GM23338 (cell line): ENCODE results near the gene FMN2. TPM values are rescaled to one million over a fixed set of nuclear protein-coding genes. Genes with fewer than 3 reads are reported as not detected.

ENCODE experiments used
- ATAC-seq: fragments of 200-7000 bp; cut with Tn5 transposase; 3 replicates; pipeline ENCODE4 v1.9.1; 2020
- DNase-seq: peaks from one replicate; pipeline ENCODE4 v3.0.0-alpha.2; 2015; ENCODE audit warnings: low spot score
- H2AFZ ChIP-seq: fragments of 200-600 bp; sonication (generic); 2 replicates; pipeline ENCODE4 v1.8.0; 2016; ENCODE audit warnings: antibody characterized with exemption, mild to moderate bottlenecking, moderate library complexity
- H3F3A ChIP-seq: fragments of 200-600 bp; sonication (generic); replicated peaks from 2 replicates; pipeline ENCODE4 v1.8.0; 2017; ENCODE audit warnings: antibody characterized with exemption, mixed run types, low read depth
- H3K27ac ChIP-seq: fragments of 200-600 bp; sonication (generic); 2 replicates; pipeline ENCODE4 v1.6.1; 2016; ENCODE audit warnings: low read depth
- H3K27me3 ChIP-seq: fragments of 200-600 bp; sonication (generic); 2 replicates; pipeline ENCODE4 v1.8.0; 2016; ENCODE audit warnings: mild to moderate bottlenecking, mixed run types, moderate library complexity; ENCODE audit not compliant: insufficient read depth
- H3K36me3 ChIP-seq: fragments of 200-600 bp; sonication (generic); 2 replicates; pipeline ENCODE4 v1.8.0; 2016; ENCODE audit warnings: mild to moderate bottlenecking; ENCODE audit not compliant: insufficient read depth
- H3K4me1 ChIP-seq: fragments of 200-600 bp; sonication (generic); 2 replicates; pipeline ENCODE4 v1.8.0; 2016; ENCODE audit warnings: mild to moderate bottlenecking, moderate library complexity; ENCODE audit not compliant: insufficient read depth
- H3K4me2 ChIP-seq: fragments of 200-600 bp; sonication (generic); 2 replicates; pipeline ENCODE4 v1.7.1; 2017; ENCODE audit warnings: mixed run types
- H3K4me3 ChIP-seq: fragments of 200-600 bp; sonication (generic); 2 replicates; pipeline ENCODE4 v1.6.1; 2016; ENCODE audit warnings: mixed run types
- H3K79me2 ChIP-seq: fragments of 200-600 bp; sonication (generic); replicated peaks from 2 replicates; pipeline ENCODE4 v1.8.0; 2017; ENCODE audit warnings: mild to moderate bottlenecking; ENCODE audit not compliant: insufficient read depth
- H3K9me2 ChIP-seq: fragments of 200-600 bp; sonication (generic); 2 replicates; pipeline ENCODE4 v1.8.0; 2017; ENCODE audit not compliant: insufficient read depth
- H4K20me1 ChIP-seq: fragments of 200-600 bp; sonication (generic); replicated peaks from 2 replicates; pipeline ENCODE4 v1.8.0; 2017; ENCODE audit warnings: mild to moderate bottlenecking; ENCODE audit not compliant: insufficient read depth
- H3K27ac Mint-ChIP-seq: 2 replicates; pipeline ENCODE4 v1.8.0; 2020; ENCODE audit warnings: inconsistent platforms, mild to moderate bottlenecking, moderate library complexity, mixed read lengths
- H3K27me3 Mint-ChIP-seq: 3 replicates; pipeline ENCODE4 v1.8.0; 2022; ENCODE audit warnings: low read depth, mild to moderate bottlenecking, moderate library complexity, mixed read lengths, inconsistent platforms; ENCODE audit not compliant: insufficient read depth, poor library complexity
- H3K36me3 Mint-ChIP-seq: 3 replicates; pipeline ENCODE4 v1.8.0; 2021; ENCODE audit warnings: low read depth, mild to moderate bottlenecking, inconsistent platforms, moderate library complexity, mixed read lengths
- H3K4me1 Mint-ChIP-seq: 3 replicates; pipeline ENCODE4 v1.8.0; 2020; ENCODE audit warnings: mild to moderate bottlenecking, inconsistent platforms, mixed read lengths
- H3K4me3 Mint-ChIP-seq: 3 replicates; pipeline ENCODE4 v1.8.0; 2021; ENCODE audit warnings: moderate library complexity, mild to moderate bottlenecking, inconsistent platforms, mixed read lengths
- H3K9me3 Mint-ChIP-seq: 3 replicates; pipeline ENCODE4 v1.8.0; 2020; ENCODE audit warnings: moderate library complexity, mild to moderate bottlenecking, inconsistent platforms, mixed read lengths
- CREB1 ChIP-seq: fragments of 250-450 bp; sonication (Bioruptor Pico); IDR thresholded peaks from 2 replicates; pipeline ENCODE4 v1.5.0; 2020; ENCODE audit warnings: low read depth, mild to moderate bottlenecking, moderate library complexity
- EZH2 ChIP-seq: fragments of 200-600 bp; sonication (generic); IDR thresholded peaks from one replicate; pipeline ENCODE4 v1.8.0; 2017; ENCODE audit warnings: antibody characterized with exemption, mild to moderate bottlenecking, low read depth; ENCODE audit not compliant: unreplicated experiment
- EZH2phosphoT487 ChIP-seq: fragments of 200-600 bp; sonication (generic); IDR thresholded peaks from one replicate; pipeline ENCODE4 v1.8.1; 2018; ENCODE audit warnings: antibody characterized with exemption; ENCODE audit not compliant: unreplicated experiment
- JUNB ChIP-seq: IDR thresholded peaks from one replicate; pipeline ENCODE4 v1.6.1; 2016; ENCODE audit warnings: antibody characterized with exemption; ENCODE audit not compliant: unreplicated experiment
- NANOG ChIP-seq: IDR thresholded peaks from 2 replicates; pipeline ENCODE4 v1.6.1; 2016; ENCODE audit warnings: antibody characterized with exemption, borderline replicate concordance
- POLR2AphosphoS5 ChIP-seq: IDR thresholded peaks from 2 replicates; pipeline ENCODE4 v1.6.1; 2016; ENCODE audit warnings: antibody characterized with exemption, low read depth
- STAT1 ChIP-seq: IDR thresholded peaks from one replicate; pipeline ENCODE4 v1.6.1; 2016; ENCODE audit warnings: antibody characterized with exemption; ENCODE audit not compliant: unreplicated experiment
- ZNF114 ChIP-seq: fragments of 250-450 bp; sonication (Bioruptor Pico); IDR thresholded peaks from 2 replicates; pipeline ENCODE4 v1.5.0; 2020; ENCODE audit warnings: mild to moderate bottlenecking, moderate library complexity
- ZNF331 ChIP-seq: fragments of 250-450 bp; sonication (Bioruptor Pico); IDR thresholded peaks from 2 replicates; pipeline ENCODE4 v1.5.0; 2020; ENCODE audit warnings: low read depth, mild to moderate bottlenecking, moderate library complexity
- polyA plus RNA-seq: library from polyadenylated mRNA; unstranded; fragments of >200 nt; fragmentation: Nextera tagmentation; extraction: Ambion mirVana; gene quantifications from 2 replicates; pipeline ENCODE4 v1.2.1, GENCODE V29; 2016
- total RNA-seq: library from RNA; depleted of rRNA; stranded (reverse); fragments of >200 nt; shearing (Covaris generic); gene quantifications from 2 replicates; pipeline ENCODE4 v1.2.3, GENCODE V29; 2014
- TF ChIP-seq, protein P1 (sequence below): IDR thresholded peaks from one replicate; pipeline ENCODE4 v1.6.1; 2018; ENCODE audit warnings: antibody characterized with exemption; ENCODE audit not compliant: unreplicated experiment
- TF ChIP-seq, protein P2 (sequence below): IDR thresholded peaks from 2 replicates; pipeline ENCODE4 v1.6.1; 2016; ENCODE audit warnings: antibody characterized with exemption
- TF ChIP-seq, protein P3 (sequence below): fragments of 250-450 bp; sonication (Bioruptor Pico); IDR thresholded peaks from 2 replicates; pipeline ENCODE4 v1.5.0; 2020; ENCODE audit warnings: mild to moderate bottlenecking, moderate library complexity
- TF ChIP-seq, protein P4 (sequence below), 2 experiments: fragments of 200-600 bp in 1 of 2; sonication (generic) in 1 of 2; conservative IDR thresholded peaks; 2 replicates each; pipeline versions ENCODE4 v1.5.1 to v1.6.1; 2016 to 2017; ENCODE audit warnings: antibody characterized with exemption in 2 of 2, low read depth in 2 of 2, mild to moderate bottlenecking in 2 of 2, moderate library complexity in 1 of 2

FMN2 gene
- total and polyA plus RNA-seq, 2 experiments from 2014 or later = 1.5 to 2.5 TPM

DNA sequence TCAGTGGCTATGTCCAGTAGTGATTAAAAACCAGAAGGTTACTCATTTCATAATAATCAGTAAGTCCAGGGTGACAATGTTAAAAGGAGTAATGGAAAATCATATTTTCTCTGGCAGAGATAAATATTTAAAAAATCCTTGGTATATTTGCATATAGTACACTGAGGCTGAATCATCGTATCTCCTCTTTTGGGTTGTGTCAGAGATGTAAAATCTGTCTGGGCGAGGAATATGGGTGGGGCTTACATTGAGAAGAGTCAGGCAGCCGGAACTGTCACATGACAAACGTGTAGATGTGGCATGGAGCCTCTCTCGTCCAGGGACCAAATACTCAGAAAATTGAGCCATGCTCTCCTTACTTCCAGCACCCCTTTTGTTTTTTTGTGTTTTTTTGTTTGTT, 120.9 kb downstream of the FMN2 start (continued):
- TF ChIP-seq, protein P1, sequence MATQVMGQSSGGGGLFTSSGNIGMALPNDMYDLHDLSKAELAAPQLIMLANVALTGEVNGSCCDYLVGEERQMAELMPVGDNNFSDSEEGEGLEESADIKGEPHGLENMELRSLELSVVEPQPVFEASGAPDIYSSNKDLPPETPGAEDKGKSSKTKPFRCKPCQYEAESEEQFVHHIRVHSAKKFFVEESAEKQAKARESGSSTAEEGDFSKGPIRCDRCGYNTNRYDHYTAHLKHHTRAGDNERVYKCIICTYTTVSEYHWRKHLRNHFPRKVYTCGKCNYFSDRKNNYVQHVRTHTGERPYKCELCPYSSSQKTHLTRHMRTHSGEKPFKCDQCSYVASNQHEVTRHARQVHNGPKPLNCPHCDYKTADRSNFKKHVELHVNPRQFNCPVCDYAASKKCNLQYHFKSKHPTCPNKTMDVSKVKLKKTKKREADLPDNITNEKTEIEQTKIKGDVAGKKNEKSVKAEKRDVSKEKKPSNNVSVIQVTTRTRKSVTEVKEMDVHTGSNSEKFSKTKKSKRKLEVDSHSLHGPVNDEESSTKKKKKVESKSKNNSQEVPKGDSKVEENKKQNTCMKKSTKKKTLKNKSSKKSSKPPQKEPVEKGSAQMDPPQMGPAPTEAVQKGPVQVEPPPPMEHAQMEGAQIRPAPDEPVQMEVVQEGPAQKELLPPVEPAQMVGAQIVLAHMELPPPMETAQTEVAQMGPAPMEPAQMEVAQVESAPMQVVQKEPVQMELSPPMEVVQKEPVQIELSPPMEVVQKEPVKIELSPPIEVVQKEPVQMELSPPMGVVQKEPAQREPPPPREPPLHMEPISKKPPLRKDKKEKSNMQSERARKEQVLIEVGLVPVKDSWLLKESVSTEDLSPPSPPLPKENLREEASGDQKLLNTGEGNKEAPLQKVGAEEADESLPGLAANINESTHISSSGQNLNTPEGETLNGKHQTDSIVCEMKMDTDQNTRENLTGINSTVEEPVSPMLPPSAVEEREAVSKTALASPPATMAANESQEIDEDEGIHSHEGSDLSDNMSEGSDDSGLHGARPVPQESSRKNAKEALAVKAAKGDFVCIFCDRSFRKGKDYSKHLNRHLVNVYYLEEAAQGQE = no peak
- no peak for TF ChIP-seq ZNF331

DNA sequence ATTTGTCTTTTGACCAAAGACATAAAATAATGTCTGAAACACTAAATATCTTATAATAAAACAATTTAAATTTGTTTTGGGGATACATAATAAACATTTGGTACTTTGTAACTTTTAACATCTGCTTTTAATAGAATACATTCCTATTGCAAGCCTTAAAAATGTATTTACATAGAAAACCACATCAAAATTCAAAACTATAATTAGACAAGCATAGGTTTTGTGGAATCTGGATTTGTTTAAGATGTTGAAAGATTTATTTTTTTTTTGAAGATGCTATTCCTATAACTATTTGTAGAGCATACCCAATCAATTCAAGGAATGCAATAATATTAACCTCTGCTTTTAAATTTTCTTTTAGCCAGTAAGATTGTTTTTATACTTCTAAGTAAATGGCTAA, 125.7 kb downstream of the FMN2 start:
- DNase-seq = no peak
- Mint-ChIP-seq H3K36me3 (no peaks in the 10 kb centered on the region), H3K4me1 (no peaks in the 10 kb centered on the region), H3K9me3 (no peaks in the 10 kb centered on the region), H3K4me3 (no peak overlapping the region), H3K27me3 (no peaks in the 10 kb centered on the region), H3K27ac (no peak overlapping the region)
- no peak for ATAC-seq
- Histone ChIP-seq H4K20me1 (no peaks in the 10 kb centered on the region), H3K27me3 (no peaks in the 10 kb centered on the region), H3F3A (no peaks in the 10 kb centered on the region), H3K27ac (no peak overlapping the region), H3K9me2 (no peaks in the 10 kb centered on the region), H3K4me2 (no peak overlapping the region), H3K79me2 (no peaks in the 10 kb centered on the region), H2AFZ (no peak overlapping the region), H3K36me3 (no peaks in the 10 kb centered on the region), H3K4me3 (no peak overlapping the region), H3K4me1 (no peaks in the 10 kb centered on the region)
- TF ChIP-seq NANOG = no peak
- no peak for TF ChIP-seq JUNB
- TF ChIP-seq POLR2AphosphoS5 = no peak
- TF ChIP-seq, protein P2, sequence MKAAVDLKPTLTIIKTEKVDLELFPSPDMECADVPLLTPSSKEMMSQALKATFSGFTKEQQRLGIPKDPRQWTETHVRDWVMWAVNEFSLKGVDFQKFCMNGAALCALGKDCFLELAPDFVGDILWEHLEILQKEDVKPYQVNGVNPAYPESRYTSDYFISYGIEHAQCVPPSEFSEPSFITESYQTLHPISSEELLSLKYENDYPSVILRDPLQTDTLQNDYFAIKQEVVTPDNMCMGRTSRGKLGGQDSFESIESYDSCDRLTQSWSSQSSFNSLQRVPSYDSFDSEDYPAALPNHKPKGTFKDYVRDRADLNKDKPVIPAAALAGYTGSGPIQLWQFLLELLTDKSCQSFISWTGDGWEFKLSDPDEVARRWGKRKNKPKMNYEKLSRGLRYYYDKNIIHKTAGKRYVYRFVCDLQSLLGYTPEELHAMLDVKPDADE = no peak
- no peak for TF ChIP-seq ZNF331
- TF ChIP-seq, protein P3, sequence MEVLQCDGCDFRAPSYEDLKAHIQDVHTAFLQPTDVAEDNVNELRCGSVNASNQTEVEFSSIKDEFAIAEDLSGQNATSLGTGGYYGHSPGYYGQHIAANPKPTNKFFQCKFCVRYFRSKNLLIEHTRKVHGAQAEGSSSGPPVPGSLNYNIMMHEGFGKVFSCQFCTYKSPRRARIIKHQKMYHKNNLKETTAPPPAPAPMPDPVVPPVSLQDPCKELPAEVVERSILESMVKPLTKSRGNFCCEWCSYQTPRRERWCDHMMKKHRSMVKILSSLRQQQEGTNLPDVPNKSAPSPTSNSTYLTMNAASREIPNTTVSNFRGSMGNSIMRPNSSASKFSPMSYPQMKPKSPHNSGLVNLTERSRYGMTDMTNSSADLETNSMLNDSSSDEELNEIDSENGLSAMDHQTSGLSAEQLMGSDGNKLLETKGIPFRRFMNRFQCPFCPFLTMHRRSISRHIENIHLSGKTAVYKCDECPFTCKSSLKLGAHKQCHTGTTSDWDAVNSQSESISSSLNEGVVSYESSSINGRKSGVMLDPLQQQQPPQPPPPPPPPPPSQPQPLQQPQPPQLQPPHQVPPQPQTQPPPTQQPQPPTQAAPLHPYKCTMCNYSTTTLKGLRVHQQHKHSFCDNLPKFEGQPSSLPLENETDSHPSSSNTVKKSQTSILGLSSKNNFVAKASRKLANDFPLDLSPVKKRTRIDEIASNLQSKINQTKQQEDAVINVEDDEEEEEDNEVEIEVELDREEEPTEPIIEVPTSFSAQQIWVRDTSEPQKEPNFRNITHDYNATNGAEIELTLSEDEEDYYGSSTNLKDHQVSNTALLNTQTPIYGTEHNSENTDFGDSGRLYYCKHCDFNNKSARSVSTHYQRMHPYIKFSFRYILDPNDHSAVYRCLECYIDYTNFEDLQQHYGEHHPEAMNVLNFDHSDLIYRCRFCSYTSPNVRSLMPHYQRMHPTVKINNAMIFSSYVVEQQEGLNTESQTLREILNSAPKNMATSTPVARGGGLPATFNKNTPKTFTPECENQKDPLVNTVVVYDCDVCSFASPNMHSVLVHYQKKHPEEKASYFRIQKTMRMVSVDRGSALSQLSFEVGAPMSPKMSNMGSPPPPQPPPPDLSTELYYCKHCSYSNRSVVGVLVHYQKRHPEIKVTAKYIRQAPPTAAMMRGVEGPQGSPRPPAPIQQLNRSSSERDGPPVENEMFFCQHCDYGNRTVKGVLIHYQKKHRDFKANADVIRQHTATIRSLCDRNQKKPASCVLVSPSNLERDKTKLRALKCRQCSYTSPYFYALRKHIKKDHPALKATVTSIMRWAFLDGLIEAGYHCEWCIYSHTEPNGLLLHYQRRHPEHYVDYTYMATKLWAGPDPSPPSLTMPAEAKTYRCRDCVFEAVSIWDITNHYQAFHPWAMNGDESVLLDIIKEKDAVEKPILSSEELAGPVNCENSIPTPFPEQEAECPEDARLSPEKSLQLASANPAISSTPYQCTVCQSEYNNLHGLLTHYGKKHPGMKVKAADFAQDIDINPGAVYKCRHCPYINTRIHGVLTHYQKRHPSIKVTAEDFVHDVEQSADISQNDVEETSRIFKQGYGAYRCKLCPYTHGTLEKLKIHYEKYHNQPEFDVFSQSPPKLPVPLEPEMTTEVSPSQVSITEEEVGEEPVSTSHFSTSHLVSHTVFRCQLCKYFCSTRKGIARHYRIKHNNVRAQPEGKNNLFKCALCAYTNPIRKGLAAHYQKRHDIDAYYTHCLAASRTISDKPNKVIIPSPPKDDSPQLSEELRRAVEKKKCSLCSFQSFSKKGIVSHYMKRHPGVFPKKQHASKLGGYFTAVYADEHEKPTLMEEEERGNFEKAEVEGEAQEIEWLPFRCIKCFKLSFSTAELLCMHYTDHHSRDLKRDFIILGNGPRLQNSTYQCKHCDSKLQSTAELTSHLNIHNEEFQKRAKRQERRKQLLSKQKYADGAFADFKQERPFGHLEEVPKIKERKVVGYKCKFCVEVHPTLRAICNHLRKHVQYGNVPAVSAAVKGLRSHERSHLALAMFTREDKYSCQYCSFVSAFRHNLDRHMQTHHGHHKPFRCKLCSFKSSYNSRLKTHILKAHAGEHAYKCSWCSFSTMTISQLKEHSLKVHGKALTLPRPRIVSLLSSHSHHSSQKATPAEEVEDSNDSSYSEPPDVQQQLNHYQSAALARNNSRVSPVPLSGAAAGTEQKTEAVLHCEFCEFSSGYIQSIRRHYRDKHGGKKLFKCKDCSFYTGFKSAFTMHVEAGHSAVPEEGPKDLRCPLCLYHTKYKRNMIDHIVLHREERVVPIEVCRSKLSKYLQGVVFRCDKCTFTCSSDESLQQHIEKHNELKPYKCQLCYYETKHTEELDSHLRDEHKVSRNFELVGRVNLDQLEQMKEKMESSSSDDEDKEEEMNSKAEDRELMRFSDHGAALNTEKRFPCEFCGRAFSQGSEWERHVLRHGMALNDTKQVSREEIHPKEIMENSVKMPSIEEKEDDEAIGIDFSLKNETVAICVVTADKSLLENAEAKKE (CRISPR knock-in tag) = no peak
- no peak for TF ChIP-seq STAT1
- TF ChIP-seq, protein P4, sequence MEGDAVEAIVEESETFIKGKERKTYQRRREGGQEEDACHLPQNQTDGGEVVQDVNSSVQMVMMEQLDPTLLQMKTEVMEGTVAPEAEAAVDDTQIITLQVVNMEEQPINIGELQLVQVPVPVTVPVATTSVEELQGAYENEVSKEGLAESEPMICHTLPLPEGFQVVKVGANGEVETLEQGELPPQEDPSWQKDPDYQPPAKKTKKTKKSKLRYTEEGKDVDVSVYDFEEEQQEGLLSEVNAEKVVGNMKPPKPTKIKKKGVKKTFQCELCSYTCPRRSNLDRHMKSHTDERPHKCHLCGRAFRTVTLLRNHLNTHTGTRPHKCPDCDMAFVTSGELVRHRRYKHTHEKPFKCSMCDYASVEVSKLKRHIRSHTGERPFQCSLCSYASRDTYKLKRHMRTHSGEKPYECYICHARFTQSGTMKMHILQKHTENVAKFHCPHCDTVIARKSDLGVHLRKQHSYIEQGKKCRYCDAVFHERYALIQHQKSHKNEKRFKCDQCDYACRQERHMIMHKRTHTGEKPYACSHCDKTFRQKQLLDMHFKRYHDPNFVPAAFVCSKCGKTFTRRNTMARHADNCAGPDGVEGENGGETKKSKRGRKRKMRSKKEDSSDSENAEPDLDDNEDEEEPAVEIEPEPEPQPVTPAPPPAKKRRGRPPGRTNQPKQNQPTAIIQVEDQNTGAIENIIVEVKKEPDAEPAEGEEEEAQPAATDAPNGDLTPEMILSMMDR (conservative IDR thresholded peaks at IDR 0.05; ENCODE audit: low read depth in 2 of 2) = no peak
- no peak for TF ChIP-seq EZH2
- TF ChIP-seq ZNF114 = no peak
- no peak for TF ChIP-seq EZH2phosphoT487
- no peak for TF ChIP-seq CREB1 (CRISPR knock-in tag)
